Mesenchymal stem cell (in vitro differentiated cells and primary cell): ENCODE measurements around the gene LRRC14B.

Experiments
- DNase-seq: peaks from one replicate; pipeline ENCODE4 v3.0.0-alpha.2; 2013
- H2AFZ ChIP-seq: one replicate; pipeline ENCODE4 v1.6.1; 2013; ENCODE audit warnings: low read depth, mild to moderate bottlenecking, control low read depth, inconsistent platforms, low read length, moderate library complexity
- H2AK5ac ChIP-seq: 2 replicates; pipeline ENCODE4 v1.6.1; 2013; ENCODE audit warnings: low read length, moderate library complexity, mild to moderate bottlenecking, inconsistent platforms; ENCODE audit not compliant: severe bottlenecking
- H2BK120ac ChIP-seq: one replicate; pipeline ENCODE4 v1.6.1; 2013; ENCODE audit warnings: low read depth, mild to moderate bottlenecking, inconsistent platforms, low read length, moderate library complexity
- H2BK12ac ChIP-seq, 2 experiments: one replicate each; pipeline ENCODE4 v1.6.1; 2013; ENCODE audit warnings: inconsistent platforms in 2 of 2, low read length in 2 of 2, mild to moderate bottlenecking in 2 of 2, moderate library complexity in 2 of 2, control low read depth in 1 of 2
- H2BK15ac ChIP-seq: one replicate; pipeline ENCODE4 v1.6.1; 2013; ENCODE audit warnings: mild to moderate bottlenecking, low read depth, inconsistent platforms; ENCODE audit not compliant: poor library complexity, severe bottlenecking
- H2BK5ac ChIP-seq: 2 replicates; pipeline ENCODE4 v1.6.1; 2013; ENCODE audit warnings: low read depth, mild to moderate bottlenecking, low read length, control low read depth, inconsistent platforms; ENCODE audit not compliant: poor library complexity, severe bottlenecking
- H3K14ac ChIP-seq, 2 experiments: one replicate each; pipeline ENCODE4 v1.6.1; 2013; ENCODE audit warnings: inconsistent platforms in 2 of 2, low read length in 2 of 2, control low read depth in 1 of 2, mild to moderate bottlenecking in 1 of 2, moderate library complexity in 1 of 2
- H3K18ac ChIP-seq, 2 experiments: one replicate each; pipeline ENCODE4 v1.6.1; 2013; ENCODE audit warnings: inconsistent platforms in 2 of 2, low read length in 2 of 2, control low read depth in 1 of 2, low read depth in 1 of 2, mild to moderate bottlenecking in 1 of 2
- H3K23ac ChIP-seq, 2 experiments: one replicate each; pipeline ENCODE4 v1.6.1; 2013; ENCODE audit warnings: inconsistent platforms in 2 of 2, low read length in 2 of 2, mild to moderate bottlenecking in 2 of 2, moderate library complexity in 2 of 2, control low read depth in 1 of 2
- H3K27ac ChIP-seq: 2 replicates; pipeline ENCODE4 v1.5.1; 2013; ENCODE audit warnings: mild to moderate bottlenecking, moderate library complexity, low read length, control low read depth, inconsistent platforms; ENCODE audit not compliant: poor library complexity, severe bottlenecking
- H3K27me3 ChIP-seq, 2 experiments: 2 replicates each; pipeline versions ENCODE4 v1.6.1 to v1.7.0; 2013; ENCODE audit warnings: low read length in 2 of 2, mild to moderate bottlenecking in 2 of 2, moderate library complexity in 2 of 2, control low read depth in 1 of 2, inconsistent platforms in 1 of 2; ENCODE audit not compliant: control insufficient read depth in 1 of 2, insufficient read depth in 1 of 2
- H3K36me3 ChIP-seq, 2 experiments: 2 replicates each; pipeline versions ENCODE4 v1.6.1 to v1.7.0; 2013; ENCODE audit warnings: low read length in 2 of 2, control low read depth in 1 of 2, inconsistent platforms in 1 of 2, low read depth in 1 of 2, mild to moderate bottlenecking in 1 of 2; ENCODE audit not compliant: insufficient read depth in 2 of 2, control insufficient read depth in 1 of 2
- H3K4ac ChIP-seq, 2 experiments: one replicate each; pipeline ENCODE4 v1.6.1; 2013; ENCODE audit warnings: inconsistent platforms in 2 of 2, low read length in 2 of 2, mild to moderate bottlenecking in 2 of 2, moderate library complexity in 2 of 2, control low read depth in 1 of 2, low read depth in 1 of 2
- H3K4me1 ChIP-seq: 2 replicates; pipeline ENCODE4 v1.6.1; 2013; ENCODE audit warnings: low read depth, low read length, control low read depth; ENCODE audit not compliant: control insufficient read depth, insufficient read depth
- H3K4me2 ChIP-seq: 2 replicates; pipeline ENCODE4 v1.6.1; 2013; ENCODE audit warnings: low read length, mild to moderate bottlenecking, inconsistent platforms; ENCODE audit not compliant: poor library complexity, severe bottlenecking
- H3K4me3 ChIP-seq, 2 experiments: 2 replicates each; pipeline versions ENCODE4 v1.5.1 to v1.7.0; 2013; ENCODE audit warnings: low read length in 2 of 2, mild to moderate bottlenecking in 2 of 2, control low read depth in 1 of 2, low read depth in 1 of 2; ENCODE audit not compliant: insufficient read depth in 1 of 2
- H3K79me1 ChIP-seq: replicated peaks from 2 replicates; pipeline ENCODE4 v1.6.1; 2013; ENCODE audit warnings: mild to moderate bottlenecking, control low read depth, low read length, inconsistent platforms; ENCODE audit not compliant: poor library complexity, severe bottlenecking
- H3K9ac ChIP-seq: 2 replicates; pipeline ENCODE4 v1.7.0; 2013; ENCODE audit warnings: mild to moderate bottlenecking, low read length, moderate library complexity
- H3K9me3 ChIP-seq: 2 replicates; pipeline ENCODE4 v1.7.0; 2013; ENCODE audit warnings: mild to moderate bottlenecking, low read length; ENCODE audit not compliant: control insufficient read depth
- H4K8ac ChIP-seq: one replicate; pipeline ENCODE4 v1.6.1; 2013; ENCODE audit warnings: inconsistent platforms, mild to moderate bottlenecking, low read length, moderate library complexity
- H4K91ac ChIP-seq: one replicate; pipeline ENCODE4 v1.6.1; 2013; ENCODE audit warnings: mild to moderate bottlenecking, low read length, inconsistent platforms
- WGBS: methylation state at CpG from one replicate; pipeline ENCODE4 v1.1.7; 2013; ENCODE audit warnings: mixed read lengths; 5-methylcytosine and 5-hydroxymethylcytosine counted together

The LRRC14B gene

DNA sequence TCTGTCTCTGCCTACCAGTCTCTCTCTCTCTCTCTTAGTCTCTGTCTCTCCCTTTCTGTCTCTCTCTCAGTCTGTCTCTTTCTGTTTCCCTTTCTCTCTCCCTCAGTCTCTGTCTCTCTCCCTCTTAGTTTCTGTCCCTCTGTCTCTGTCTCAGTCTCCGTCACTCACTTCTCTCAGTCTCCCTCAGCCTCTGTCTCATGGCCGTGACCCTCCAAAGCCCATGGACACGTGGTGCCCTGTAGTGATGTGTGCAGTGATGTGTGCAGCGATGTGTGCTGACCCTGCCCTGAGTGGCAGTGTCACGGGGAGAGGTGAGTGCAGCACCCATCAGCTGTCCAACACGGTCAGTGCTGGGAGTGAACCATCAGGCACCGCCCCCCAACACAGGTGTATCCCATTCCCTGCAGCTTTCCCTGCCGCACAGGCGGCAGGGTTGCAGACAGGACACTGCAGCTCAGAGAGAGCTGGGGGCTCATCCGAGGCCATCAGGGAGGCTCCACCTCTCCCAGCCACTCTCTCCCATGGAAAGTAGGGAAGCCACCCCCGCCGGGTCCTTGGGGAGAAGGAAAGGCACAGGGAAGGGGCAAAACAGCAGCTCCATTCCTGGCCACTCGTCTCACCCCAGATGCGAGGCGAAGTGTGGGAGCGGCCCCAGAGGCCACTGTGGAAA, 794 bp upstream of the LRRC14B start:
- no peak overlapping the region for H3K4me3 ChIP-seq
- H3K79me1 ChIP-seq: peaks cover 3% of the 10 kb centered on the region
- no peak overlapping the region for H2AK5ac ChIP-seq
- no peaks in the 10 kb centered on the region for H3K9me3 ChIP-seq
- H3K27me3 ChIP-seq: peaks cover 0 to 44% of the 10 kb centered on the region in 2 experiments
- no peak overlapping the region for H3K14ac ChIP-seq
- H2AFZ ChIP-seq: no peak overlapping the region
- no peak overlapping the region for H3K9ac ChIP-seq
- H3K23ac ChIP-seq: no peak overlapping the region
- no peak overlapping the region for H3K4ac ChIP-seq
- no peak overlapping the region for H3K4me2 ChIP-seq
- H2BK12ac ChIP-seq: no peak overlapping the region
- no peak for DNase-seq
- peaks cover 11% of the 10 kb centered on the region for H3K4me1 ChIP-seq
- H3K27ac ChIP-seq: no peak overlapping the region
- no peak overlapping the region for H3K18ac ChIP-seq
- H3K36me3 ChIP-seq: peaks cover 0 to 16% of the 10 kb centered on the region in 2 experiments
- H2BK15ac ChIP-seq: no peak overlapping the region
- no peak overlapping the region for H4K8ac ChIP-seq
- no peak overlapping the region for H4K91ac ChIP-seq
- H2BK5ac ChIP-seq: no peak overlapping the region
- no peak overlapping the region for H2BK120ac ChIP-seq
- 91% methylated on average over 14 of the region's 16 CpGs for WGBS

DNA sequence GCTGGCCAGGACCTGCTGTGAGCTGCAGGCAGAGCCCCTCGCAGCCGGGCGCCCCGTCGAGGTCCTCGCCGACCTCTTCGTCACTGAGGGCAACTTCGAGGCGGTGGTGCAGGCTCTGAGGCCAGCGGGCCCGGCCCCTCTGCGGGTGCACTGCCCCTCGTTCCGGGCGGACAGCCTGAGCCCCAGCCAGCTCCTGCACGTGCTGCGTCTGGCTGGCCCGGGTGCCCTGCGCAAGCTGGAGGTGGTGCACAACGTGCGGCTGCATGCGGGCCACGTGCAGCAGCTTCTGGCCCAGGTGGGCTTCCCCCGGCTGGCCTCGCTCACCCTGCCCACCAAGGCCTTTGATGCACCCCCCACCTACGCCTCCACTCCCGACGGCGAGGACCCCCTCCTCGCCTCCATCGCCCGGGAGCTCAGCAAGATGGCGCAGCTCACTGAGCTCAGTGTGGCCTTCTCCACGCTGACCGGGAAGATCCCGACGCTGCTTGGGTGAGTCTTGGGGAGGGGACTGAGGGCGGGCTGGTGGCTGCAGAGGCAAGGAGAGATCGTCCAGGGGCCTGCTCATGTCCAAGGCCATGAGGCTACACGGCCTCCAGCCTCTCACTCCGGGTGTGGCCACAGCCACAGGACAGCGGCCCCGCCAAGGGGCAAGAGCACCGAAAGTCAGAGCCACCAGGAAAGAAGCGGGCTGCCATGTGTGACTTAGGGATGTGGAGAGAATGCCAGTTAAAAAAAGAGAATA, 825 bp downstream of the LRRC14B start:
- Histone ChIP-seq H3K79me1 (peaks cover 3% of the 10 kb centered on the region), H3K4me3 (no peak overlapping the region), H2BK120ac (no peak overlapping the region), H3K23ac (no peak overlapping the region), H4K91ac (no peak overlapping the region), H2BK5ac (no peak overlapping the region), H2AK5ac (no peak overlapping the region), H3K36me3 (peaks cover 0 to 16% of the 10 kb centered on the region in 2 experiments), H3K4me2 (no peak overlapping the region), H3K9me3 (no peaks in the 10 kb centered on the region), H3K14ac (no peak overlapping the region), H3K4me1 (peaks cover 11% of the 10 kb centered on the region), H3K18ac (no peak overlapping the region), H3K27ac (no peak overlapping the region), H2AFZ (no peak overlapping the region), H4K8ac (no peak overlapping the region), H3K4ac (no peak overlapping the region), H2BK12ac (no peak overlapping the region), H2BK15ac (no peak overlapping the region), H3K27me3 (peaks cover 0 to 36% of the 10 kb centered on the region in 2 experiments), H3K9ac (no peak overlapping the region)
- DNase-seq: no peak
- WGBS: 95% methylated on average over 41 of the region's 46 CpGs

DNA sequence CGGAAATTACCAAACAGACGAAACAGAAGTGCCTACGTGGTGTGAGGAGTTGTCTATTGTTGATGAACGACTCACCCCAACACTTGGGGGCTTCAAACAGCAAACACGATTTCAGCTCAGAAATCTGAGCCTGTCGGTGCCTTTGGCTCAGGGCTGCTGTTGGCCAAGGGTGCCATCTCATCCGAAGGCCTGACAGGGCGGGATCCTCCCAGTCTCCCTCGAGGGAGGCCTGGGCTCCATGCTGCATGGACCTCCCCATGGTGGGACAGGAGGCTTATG, 1.3 kb downstream of the LRRC14B start:
- Histone ChIP-seq H3K18ac (no peak overlapping the region), H3K27me3 (peaks cover 0 to 33% of the 10 kb centered on the region in 2 experiments), H2AK5ac (no peak overlapping the region), H2BK120ac (no peak overlapping the region), H3K4me2 (no peak overlapping the region), H3K9ac (no peak overlapping the region), H4K91ac (no peak overlapping the region), H3K27ac (no peak overlapping the region), H3K4me1 (peaks cover 11% of the 10 kb centered on the region), H2AFZ (no peak overlapping the region), H2BK15ac (no peak overlapping the region), H3K23ac (no peak overlapping the region), H2BK12ac (no peak overlapping the region), H3K36me3 (peaks cover 0 to 16% of the 10 kb centered on the region in 2 experiments), H3K9me3 (no peaks in the 10 kb centered on the region), H4K8ac (no peak overlapping the region), H3K14ac (no peak overlapping the region), H2BK5ac (no peak overlapping the region), H3K4ac (no peak overlapping the region), H3K4me3 (no peak overlapping the region), H3K79me1 (peaks cover 3% of the 10 kb centered on the region)
- no peak for DNase-seq
- 83% methylated on average over 9 of the region's 9 CpGs for WGBS

DNA sequence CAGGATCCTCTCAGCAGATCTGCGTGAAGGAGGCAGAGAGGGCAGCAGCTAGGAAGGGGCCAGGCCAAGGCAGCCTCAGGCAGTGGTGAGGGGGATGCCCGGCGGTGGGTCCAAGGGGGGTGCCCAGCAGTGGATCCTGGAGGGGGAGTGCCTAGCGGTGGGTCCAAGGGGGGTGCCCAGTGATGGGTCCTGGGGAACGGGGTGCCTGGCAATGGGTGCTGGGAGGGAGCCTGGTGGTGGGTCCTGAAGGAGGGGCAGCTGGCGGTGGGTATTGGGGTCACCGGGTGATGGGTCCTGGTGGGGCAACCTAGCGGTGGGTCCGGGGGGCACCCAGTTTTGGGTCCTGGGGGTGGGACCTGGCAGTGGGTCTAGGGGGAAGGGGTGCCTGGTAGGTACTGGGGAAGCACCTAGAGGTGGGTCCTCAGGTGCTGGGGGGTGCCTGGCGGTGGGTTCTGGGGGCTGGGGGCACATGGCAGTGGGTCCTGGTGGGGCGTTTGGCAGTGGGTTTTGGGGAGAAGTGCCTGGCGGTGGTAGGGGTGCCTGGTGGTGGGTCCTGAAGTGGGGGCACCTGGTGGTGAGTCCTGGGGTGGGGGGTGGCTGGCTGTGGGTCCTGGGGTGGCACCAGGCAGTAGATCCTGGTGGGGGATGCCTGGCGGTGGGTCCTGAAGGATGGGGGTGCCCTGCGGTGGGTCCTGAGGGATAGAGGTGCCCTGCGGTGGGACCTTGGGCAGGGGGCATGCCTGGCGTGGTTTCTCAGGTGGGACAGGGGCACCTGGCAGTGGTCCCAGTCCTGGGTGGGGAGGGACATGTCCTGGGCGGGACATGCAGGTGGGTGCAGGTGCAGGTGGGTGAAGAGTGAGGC, 1.9 kb downstream of the LRRC14B start:
- Histone ChIP-seq H3K23ac (no peak overlapping the region), H2BK5ac (no peak overlapping the region), H3K79me1 (peaks cover 7% of the 10 kb centered on the region), H2AFZ (no peak overlapping the region), H3K9ac (no peak overlapping the region), H2BK120ac (no peak overlapping the region), H3K4me3 (no peak overlapping the region), H4K91ac (no peak overlapping the region), H3K4me1 (peaks cover 10% of the 10 kb centered on the region), H3K36me3 (peaks cover 0 to 20% of the 10 kb centered on the region in 2 experiments), H3K27ac (no peak overlapping the region), H3K27me3 (peaks cover 0 to 33% of the 10 kb centered on the region in 2 experiments), H4K8ac (no peak overlapping the region), H3K4ac (no peak overlapping the region), H3K18ac (no peak overlapping the region), H3K9me3 (no peaks in the 10 kb centered on the region), H2AK5ac (no peak overlapping the region), H3K14ac (no peak overlapping the region), H2BK15ac (peak overlapping the region; percentile 38), H3K4me2 (no peak overlapping the region), H2BK12ac (no peak overlapping the region)
- DNase-seq: no peak
- 91% methylated on average over 17 of the region's 17 CpGs for WGBS
